ENCODE data around the gene SPHK2.

Gene SPHK2

DNA sequence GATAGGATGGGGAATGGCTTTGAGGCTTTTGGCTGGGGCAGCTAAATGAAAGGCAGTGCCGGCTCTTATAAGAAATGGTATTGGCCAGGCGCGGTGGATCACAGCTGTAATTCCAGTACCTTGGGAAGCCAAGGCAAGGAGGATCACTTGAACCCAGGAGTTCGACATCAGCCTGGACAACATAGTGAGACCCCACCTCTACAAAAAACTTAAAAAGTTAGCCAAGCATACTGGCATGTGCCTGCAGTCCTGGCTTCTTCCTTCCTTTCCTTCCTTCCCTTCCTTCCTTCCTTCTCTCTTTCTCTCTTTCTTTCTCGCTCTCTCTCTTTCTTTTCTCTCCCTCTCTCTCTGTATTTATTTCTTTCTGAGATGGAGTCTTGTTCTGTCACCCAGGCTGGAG is 23.6 kb downstream of the SPHK2 start:
- H3K4me3 ChIP-seq (ENCODE audit: control insufficient read depth, low read depth, low read length) = no peak overlapping the region
- no peak for DNase-seq (ENCODE audit: low read depth)
- TF ChIP-seq, protein P1, sequence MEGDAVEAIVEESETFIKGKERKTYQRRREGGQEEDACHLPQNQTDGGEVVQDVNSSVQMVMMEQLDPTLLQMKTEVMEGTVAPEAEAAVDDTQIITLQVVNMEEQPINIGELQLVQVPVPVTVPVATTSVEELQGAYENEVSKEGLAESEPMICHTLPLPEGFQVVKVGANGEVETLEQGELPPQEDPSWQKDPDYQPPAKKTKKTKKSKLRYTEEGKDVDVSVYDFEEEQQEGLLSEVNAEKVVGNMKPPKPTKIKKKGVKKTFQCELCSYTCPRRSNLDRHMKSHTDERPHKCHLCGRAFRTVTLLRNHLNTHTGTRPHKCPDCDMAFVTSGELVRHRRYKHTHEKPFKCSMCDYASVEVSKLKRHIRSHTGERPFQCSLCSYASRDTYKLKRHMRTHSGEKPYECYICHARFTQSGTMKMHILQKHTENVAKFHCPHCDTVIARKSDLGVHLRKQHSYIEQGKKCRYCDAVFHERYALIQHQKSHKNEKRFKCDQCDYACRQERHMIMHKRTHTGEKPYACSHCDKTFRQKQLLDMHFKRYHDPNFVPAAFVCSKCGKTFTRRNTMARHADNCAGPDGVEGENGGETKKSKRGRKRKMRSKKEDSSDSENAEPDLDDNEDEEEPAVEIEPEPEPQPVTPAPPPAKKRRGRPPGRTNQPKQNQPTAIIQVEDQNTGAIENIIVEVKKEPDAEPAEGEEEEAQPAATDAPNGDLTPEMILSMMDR (IDR thresholded peaks at IDR 0.05; ENCODE audit: control insufficient read depth, insufficient read depth, low read depth, low read length, missing control alignments) = no peak

DNA sequence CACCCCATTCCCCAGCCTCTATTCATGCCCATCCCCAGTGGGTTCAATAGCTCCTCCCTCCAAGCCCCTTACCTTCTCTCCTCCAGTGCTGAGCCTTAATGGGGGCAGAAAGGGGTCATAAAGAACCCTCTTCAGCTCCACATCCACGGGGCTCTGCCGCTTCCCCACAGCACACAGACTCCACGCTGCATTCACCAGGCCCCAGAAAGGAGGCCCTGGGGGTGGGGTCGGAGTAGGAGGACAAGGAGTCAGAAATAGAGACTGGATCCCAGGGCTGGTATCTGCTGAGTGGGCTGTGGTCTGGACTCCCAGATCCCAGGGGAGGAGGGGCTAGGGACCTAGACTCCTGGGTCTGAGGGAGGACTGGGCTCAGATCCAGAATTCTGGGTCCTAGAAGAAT is 25.0 kb downstream of the SPHK2 start:
- TF ChIP-seq, protein P1 (IDR thresholded peaks at IDR 0.05; ENCODE audit: control insufficient read depth, insufficient read depth, low read depth, low read length, missing control alignments) = no peak
- no peak overlapping the region for H3K4me3 ChIP-seq (ENCODE audit: control insufficient read depth, low read depth, low read length)
- no peak for DNase-seq (ENCODE audit: low read depth)

DNA sequence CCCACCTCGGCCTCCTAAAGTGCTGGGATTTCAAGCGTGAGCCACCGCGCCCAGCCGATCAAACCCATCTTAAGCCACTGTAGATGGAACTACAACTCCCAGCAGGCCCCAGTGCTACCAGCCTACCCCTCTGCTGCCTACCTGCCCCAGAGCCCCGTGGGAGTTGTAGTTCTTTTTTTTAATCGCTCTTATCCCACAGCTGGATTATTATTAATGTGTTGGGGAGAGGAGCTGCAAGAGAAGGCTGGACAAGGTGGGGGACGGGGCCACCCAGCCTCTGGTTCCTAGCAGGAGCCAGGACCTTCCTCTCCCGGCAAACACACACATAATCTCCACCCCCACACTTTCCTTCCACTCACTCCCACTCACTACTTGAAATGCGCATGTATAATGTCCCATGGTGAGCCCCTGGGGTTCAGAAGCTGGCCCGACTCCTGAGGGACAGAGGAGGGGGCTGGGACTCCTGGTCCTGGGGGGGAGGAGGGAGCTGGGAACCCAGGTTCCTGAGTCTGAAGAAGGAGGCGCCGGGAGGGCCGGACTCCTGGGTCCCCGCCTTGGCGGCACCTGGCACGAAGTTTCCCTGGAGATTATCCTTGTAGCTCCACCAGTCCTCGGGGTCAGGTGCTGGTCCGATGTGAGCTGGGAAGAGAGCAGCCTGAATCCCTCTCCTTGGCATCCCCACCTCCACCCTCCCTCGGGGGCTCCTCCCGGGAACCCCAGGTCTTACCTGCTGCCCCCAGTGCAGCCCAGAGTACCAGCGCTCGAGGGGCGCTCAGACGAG is 25.7 kb downstream of the SPHK2 start:
- no peak for DNase-seq (ENCODE audit: low read depth)
- TF ChIP-seq, protein P1 (IDR thresholded peaks at IDR 0.05; ENCODE audit: control insufficient read depth, insufficient read depth, low read depth, low read length, missing control alignments) = no peak
- peak overlapping the region; percentile 45; the same call in 1 of the 2 replicates for H3K4me3 ChIP-seq (ENCODE audit: control insufficient read depth, low read depth, low read length)

DNA sequence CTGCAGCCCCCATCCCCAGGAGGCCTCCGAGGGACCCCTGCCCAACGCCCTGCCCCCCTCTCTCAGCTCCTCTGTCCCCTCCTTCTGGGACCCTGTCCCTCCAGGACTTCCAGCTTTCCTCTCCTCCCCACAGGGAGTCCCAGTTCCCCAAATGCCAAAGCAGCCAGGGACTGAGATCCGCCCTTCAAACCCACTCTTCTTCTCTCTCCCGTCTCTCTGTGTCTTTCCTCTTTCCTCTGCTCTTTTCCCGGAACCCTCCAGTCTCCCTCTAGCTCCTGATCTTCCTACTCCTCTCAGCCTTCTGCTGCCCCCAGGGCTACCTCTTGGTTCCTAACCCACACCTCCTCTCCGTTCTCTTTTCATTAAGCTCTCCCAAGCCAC is 26.3 kb downstream of the SPHK2 start:
- peak overlapping the region; percentile 45 for H3K4me3 ChIP-seq (ENCODE audit: control insufficient read depth, low read depth, low read length)
- TF ChIP-seq, protein P1 (IDR thresholded peaks at IDR 0.05; ENCODE audit: control insufficient read depth, insufficient read depth, low read depth, low read length, missing control alignments) = no peak
- no peak for DNase-seq (ENCODE audit: low read depth)

DNA sequence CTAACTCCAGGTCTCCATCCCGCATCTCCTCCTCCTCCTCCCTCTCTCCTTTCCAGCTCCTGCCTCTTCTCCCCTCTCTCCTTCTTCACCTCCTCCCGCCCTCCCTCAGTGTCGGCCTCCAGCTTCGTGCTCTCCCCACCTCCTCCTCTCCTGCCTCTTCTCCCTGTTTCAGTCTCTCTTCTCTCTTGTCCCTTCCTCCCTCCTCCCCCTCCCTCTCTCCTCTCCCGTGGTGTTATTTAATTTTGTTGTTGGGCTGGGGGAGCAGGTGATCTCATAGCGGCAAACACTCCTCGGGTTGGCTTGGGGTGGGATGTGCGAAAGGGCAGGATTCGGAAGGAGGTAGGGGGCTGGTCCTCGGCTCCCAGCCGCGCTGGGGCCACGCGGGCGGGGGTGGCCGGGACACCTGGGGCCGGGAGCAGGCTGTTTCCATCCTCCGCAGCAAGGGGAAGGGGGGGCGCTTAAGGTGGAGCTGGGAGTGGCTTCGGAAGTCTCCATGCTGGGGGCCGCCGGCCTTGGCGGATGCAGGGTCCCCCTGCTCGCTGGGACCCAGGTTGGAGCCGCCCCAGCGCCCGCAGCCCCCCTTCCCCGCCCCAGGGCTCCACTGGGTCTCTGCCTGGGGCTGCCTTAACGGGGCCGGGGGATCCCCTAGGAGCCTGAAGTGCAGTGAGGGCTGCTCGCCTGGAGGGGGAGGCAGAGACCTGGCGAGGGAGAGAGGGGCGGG is 26.9 kb downstream of the SPHK2 start, which contains the start of gene CA11:
Gene CA11, minus strand, starts transcription at position 187 of the 721 bp plus-strand sequence. CDS start 555 bp downstream, outside the sequence.
- TF ChIP-seq, protein P1 (IDR thresholded peaks at IDR 0.05; ENCODE audit: control insufficient read depth, insufficient read depth, low read depth, low read length, missing control alignments) = peak; percentile 95
- no peak for DNase-seq (ENCODE audit: low read depth)
- peak within 1 kb of the TSS; percentile 45 for H3K4me3 ChIP-seq (ENCODE audit: control insufficient read depth, low read depth, low read length)

DNA sequence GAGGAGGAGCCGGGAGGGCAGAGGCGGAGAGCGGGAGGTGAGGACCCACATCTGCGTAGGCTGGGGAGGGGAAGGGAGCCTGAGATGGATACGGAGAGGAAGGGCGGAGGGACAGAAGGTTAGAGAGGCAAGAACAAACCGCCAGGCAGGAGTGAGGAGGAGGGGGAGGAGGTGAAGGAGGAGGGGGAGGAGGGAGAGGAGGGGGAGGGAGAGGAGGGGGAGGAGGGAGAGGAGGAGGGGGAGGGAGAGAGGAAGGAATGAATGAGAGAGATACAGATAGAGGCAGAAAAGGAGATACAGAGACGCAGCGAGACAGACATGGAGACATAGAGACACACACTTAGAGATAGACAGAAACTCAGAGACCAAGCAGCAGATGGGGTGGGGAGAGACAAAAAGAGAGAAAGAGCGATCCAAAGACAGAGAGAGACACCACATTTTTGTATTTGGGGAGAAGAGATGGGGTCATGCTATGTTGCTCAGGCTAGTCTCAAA is 27.5 kb downstream of the SPHK2 start:
- DNase-seq (ENCODE audit: low read depth) = no peak
- peak overlapping the region; percentile 45 for H3K4me3 ChIP-seq (ENCODE audit: control insufficient read depth, low read depth, low read length)
- TF ChIP-seq, protein P1 (IDR thresholded peaks at IDR 0.05; ENCODE audit: control insufficient read depth, insufficient read depth, low read depth, low read length, missing control alignments) = no peak

All from AG09309 (cell line).